ENCODE measurements around the gene C11orf21. TPM values are rescaled to one million over a fixed set of nuclear protein-coding genes. Genes with fewer than 3 reads are reported as not detected.

C11orf21 gene
- total RNA-seq, 1 donor from 2014 or later = 8.1 TPM

DNA sequence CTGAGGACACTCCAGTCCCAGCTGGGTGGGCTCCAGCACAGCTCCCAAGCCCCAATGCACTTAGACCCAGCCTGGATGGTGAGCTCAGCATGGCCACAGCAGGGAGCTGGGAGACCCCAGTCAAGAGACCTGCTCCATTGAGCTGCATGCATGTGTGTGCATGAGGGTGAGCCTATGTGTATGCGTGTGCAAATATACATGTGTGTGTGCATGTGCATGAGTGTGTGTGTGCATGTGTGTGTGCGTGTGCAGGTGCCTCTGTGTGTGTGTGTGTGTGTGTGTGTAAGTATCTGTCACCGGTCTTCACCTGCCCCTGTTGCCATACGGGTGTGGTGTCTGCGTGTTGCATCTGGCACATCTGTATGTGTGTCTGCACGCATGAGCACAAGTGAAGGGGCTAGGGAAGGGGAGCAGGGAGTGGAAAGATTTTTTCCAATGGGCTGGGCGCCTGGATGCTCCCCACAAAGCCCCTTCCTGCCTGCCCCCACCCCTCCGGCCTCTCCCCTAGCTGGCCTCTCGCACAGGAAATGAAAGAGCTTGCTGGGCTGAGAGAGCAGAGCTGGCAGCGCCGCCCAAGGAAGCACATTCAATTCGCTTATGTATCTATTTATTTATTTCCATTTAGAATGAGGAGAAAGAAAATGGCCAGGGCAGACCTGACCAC, 4.2 kb upstream of the C11orf21 start:
- H3K27ac ChIP-seq = peak overlapping the region; percentile 97
- no peaks in the 10 kb centered on the region for H3K9me3 ChIP-seq
- no peak for DNase-seq (ENCODE audit: extremely low spot score in 2 of 2)
- intact Hi-C loops (cut with DNase I) = loop anchor here (2.0 to 10.0 kb wide), 4 partner anchors 91 to 589 kb away; no protein-coding TSS in a partner anchor
- no peaks in the 10 kb centered on the region for H3K36me3 ChIP-seq
- TF ChIP-seq POLR2AphosphoS5 (IDR thresholded peaks at IDR 0.05; ENCODE audit: insufficient read depth in 1 of 2, low read depth in 1 of 2) (no peak), POLR2A (IDR thresholded peaks at IDR 0.05) (no peak)
- TF ChIP-seq, protein P1, sequence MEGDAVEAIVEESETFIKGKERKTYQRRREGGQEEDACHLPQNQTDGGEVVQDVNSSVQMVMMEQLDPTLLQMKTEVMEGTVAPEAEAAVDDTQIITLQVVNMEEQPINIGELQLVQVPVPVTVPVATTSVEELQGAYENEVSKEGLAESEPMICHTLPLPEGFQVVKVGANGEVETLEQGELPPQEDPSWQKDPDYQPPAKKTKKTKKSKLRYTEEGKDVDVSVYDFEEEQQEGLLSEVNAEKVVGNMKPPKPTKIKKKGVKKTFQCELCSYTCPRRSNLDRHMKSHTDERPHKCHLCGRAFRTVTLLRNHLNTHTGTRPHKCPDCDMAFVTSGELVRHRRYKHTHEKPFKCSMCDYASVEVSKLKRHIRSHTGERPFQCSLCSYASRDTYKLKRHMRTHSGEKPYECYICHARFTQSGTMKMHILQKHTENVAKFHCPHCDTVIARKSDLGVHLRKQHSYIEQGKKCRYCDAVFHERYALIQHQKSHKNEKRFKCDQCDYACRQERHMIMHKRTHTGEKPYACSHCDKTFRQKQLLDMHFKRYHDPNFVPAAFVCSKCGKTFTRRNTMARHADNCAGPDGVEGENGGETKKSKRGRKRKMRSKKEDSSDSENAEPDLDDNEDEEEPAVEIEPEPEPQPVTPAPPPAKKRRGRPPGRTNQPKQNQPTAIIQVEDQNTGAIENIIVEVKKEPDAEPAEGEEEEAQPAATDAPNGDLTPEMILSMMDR (IDR thresholded peaks at IDR 0.05) = no peak
- no peaks in the 10 kb centered on the region for H3K27me3 ChIP-seq
- H3K4me1 ChIP-seq = peaks cover 63% of the 10 kb centered on the region
- peak overlapping the region; percentile 10 to 27 for H3K4me3 ChIP-seq

DNA sequence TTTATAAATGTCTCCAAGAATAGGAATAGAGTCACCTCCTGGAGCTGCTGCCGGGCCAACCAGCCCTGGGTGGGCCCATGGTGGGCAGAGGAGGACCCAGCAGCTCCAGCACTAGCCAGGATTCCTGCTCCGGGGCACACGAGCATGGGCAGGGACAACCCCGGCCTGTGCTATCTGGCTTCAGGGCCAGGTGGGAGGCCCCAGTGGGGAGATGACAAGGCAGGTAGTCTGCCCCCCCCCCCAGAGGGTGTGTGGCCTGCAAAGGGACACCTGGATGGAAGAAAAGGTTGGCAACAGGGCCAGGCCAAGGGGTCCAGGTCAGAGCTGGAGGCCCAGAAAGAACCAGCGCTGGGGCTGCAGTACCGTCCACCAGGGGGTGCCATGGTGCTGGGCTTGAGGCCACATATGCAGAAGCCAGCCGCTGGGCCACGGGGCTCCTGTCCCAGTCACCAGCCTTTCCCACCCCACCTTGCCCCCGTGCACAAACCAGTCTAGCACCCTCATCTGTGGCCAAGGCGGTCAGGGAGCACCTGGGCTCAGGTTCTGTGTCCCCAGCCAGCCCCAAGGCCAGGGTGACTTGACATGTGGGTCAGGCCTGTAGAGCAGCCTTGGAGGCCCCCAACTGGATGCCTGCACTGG, 3.5 kb upstream of the C11orf21 start:
- Histone ChIP-seq H3K36me3 (no peaks in the 10 kb centered on the region), H3K27ac (peak overlapping the region; percentile 97), H3K4me1 (peaks cover 57% of the 10 kb centered on the region), H3K9me3 (no peaks in the 10 kb centered on the region), H3K27me3 (no peaks in the 10 kb centered on the region), H3K4me3 (peak overlapping the region in 1 of 2 donors; percentile 10)
- TF ChIP-seq POLR2A (IDR thresholded peaks at IDR 0.05) = no peak
- TF ChIP-seq POLR2AphosphoS5 (IDR thresholded peaks at IDR 0.05; ENCODE audit: insufficient read depth in 1 of 2, low read depth in 1 of 2) = peak in 1 of 2 donors; percentile 39
- TF ChIP-seq, protein P1 (IDR thresholded peaks at IDR 0.05) = peak; percentile 95 to 98 (median 96)
- intact Hi-C loops (cut with DNase I) = loop anchor here (5.0 to 10.0 kb wide), 3 partner anchors 92 to 590 kb away; no protein-coding TSS in a partner anchor
- DNase-seq (ENCODE audit: extremely low spot score in 2 of 2) = peak in 1 of 2 donors; percentile 89

DNA sequence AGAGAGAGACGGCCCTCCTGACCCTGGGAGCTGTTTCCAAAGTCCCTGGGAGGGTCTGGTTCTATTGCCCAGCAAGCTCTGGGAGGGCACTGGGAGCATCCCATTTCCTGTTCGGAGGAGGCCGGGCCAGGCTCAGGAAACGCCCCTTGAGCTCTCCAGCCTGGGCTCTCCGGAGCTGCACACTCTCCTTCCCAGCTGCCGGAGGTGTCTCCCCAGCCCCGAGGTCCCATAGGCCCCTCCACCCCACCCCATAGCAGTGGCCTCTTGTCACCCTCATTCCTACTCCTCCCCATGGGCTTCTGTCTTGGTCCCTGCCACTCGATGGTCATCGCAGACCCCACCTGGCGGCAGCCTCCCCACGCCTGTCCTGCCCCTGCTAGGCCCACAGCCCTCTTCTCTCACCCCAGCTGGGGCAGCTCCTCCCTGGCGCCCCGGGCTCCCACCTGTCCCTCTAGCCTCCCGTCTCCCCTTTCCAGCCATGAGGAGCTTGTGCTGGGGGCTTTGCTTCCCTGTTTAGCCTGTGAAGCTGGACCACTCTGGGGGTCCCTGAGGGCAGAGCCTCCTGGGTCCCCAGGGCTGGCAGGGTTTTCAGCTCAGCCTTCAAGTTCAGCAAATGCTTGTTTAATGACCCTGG, 2.9 kb upstream of the C11orf21 start:
- Histone ChIP-seq H3K4me3 (no peak overlapping the region), H3K36me3 (no peaks in the 10 kb centered on the region), H3K9me3 (no peaks in the 10 kb centered on the region), H3K27ac (peak overlapping the region; percentile 97), H3K4me1 (peaks cover 55% of the 10 kb centered on the region), H3K27me3 (no peaks in the 10 kb centered on the region)
- TF ChIP-seq, protein P1 (IDR thresholded peaks at IDR 0.05) = no peak
- no peak for TF ChIP-seq POLR2AphosphoS5 (IDR thresholded peaks at IDR 0.05; ENCODE audit: insufficient read depth in 1 of 2, low read depth in 1 of 2)
- no peak for TF ChIP-seq POLR2A (IDR thresholded peaks at IDR 0.05)
- DNase-seq (ENCODE audit: extremely low spot score in 2 of 2) = peak; percentile 86 to 95
- intact Hi-C loops (cut with DNase I) = loop anchor here (5.0 to 10.0 kb wide), 3 partner anchors 93 to 590 kb away; no protein-coding TSS in a partner anchor

DNA sequence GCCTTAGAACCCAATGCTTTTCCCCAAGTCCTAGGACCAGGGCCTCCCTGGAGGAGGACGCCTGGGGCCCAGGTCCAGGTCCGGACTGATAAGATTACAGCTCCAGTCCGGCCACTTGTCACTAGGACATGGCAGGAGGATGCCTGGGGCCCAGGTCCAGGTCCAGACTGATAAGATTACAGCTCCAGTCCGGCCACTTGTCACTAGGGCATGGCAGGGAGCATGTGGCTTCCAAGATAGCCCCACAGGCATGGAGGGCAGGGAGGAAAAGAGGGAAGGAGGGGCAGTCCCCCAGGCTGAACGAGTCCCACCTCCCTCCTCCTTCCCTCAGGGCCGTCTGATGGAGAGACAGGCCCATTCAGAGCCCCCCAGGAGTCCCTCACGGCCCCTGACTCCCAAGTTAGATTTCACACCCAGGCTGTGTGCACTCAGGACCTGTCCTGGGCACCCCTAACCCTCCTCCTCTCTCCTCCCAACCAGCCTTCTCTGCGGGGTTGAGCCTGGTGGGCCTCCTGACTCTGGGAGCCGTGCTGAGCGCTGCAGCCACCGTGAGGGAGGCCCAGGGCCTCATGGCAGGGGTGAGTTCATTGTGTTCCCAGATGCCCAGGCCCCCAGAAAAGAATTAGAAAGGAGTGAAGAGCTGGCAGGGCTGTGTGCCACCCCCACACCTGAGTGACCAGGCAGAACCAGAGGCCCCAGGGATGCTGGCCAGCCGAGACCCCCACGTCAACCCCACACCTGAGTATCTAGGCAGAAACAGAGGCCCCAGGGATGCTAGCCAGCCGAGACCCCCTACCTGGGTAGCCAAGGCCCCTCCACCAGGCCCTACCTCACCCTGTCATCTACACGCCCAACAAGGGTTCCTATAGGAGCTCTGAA, 2.1 kb upstream of the C11orf21 start:
- Histone ChIP-seq H3K36me3 (no peaks in the 10 kb centered on the region), H3K27ac (peak overlapping the region; percentile 97), H3K4me1 (peaks cover 55% of the 10 kb centered on the region), H3K4me3 (no peak overlapping the region), H3K9me3 (no peaks in the 10 kb centered on the region), H3K27me3 (no peaks in the 10 kb centered on the region)
- peak; percentile 84 to 95 for DNase-seq (ENCODE audit: extremely low spot score in 2 of 2)
- intact Hi-C loops (cut with DNase I) = loop anchor here (10.0 kb wide), 1 partner anchor 591 kb away; no protein-coding TSS in a partner anchor
- TF ChIP-seq POLR2A (IDR thresholded peaks at IDR 0.05) (no peak), POLR2AphosphoS5 (IDR thresholded peaks at IDR 0.05; ENCODE audit: insufficient read depth in 1 of 2, low read depth in 1 of 2) (no peak)
- TF ChIP-seq, protein P1 (IDR thresholded peaks at IDR 0.05) = no peak

Data from vagina (tissue), 2 donors.